ENCODE measurements around the gene CAPN11.

GRCh38 chr6:44161997-44162338 is 3.3 kb downstream of the CAPN11 start:
- TF ChIP-seq, protein P1, sequence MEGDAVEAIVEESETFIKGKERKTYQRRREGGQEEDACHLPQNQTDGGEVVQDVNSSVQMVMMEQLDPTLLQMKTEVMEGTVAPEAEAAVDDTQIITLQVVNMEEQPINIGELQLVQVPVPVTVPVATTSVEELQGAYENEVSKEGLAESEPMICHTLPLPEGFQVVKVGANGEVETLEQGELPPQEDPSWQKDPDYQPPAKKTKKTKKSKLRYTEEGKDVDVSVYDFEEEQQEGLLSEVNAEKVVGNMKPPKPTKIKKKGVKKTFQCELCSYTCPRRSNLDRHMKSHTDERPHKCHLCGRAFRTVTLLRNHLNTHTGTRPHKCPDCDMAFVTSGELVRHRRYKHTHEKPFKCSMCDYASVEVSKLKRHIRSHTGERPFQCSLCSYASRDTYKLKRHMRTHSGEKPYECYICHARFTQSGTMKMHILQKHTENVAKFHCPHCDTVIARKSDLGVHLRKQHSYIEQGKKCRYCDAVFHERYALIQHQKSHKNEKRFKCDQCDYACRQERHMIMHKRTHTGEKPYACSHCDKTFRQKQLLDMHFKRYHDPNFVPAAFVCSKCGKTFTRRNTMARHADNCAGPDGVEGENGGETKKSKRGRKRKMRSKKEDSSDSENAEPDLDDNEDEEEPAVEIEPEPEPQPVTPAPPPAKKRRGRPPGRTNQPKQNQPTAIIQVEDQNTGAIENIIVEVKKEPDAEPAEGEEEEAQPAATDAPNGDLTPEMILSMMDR (conservative IDR thresholded peaks at IDR 0.05; ENCODE audit: low read length), result no peak
- no peak for TF ChIP-seq EZH2phosphoT487 (IDR thresholded peaks at IDR 0.05; ENCODE audit: borderline replicate concordance, low read depth, low read length)

Measured in OCI-LY7 (cell line).